Left cardiac atrium (tissue), 4 donors: ENCODE data around the gene TIAM1. TPM values are rescaled to one million over a fixed set of nuclear protein-coding genes. Genes with fewer than 3 reads are reported as not detected.

Experiments used
- ATAC-seq, 2 donors: fragments of 200-7000 bp; cut with Tn5 transposase; one replicate each; pipeline ENCODE4 v1.9.1; 2020; ENCODE audit warnings: mild to moderate bottlenecking in 2 of 2, moderate library complexity in 2 of 2
- DNase-seq: peaks from one replicate; pipeline ENCODE4 v3.0.0-alpha.2; 2020
- intact Hi-C, 2 donors: fragments of 100-400 bp; cut with DNase I; formaldehyde crosslinking; loops; one replicate each; pipeline versions ENCODE4 v1.14.1 to v1.15.1; 2022 to 2023
- total RNA-seq, 2 donors: library from RNA; stranded (reverse); fragmentation: NEBNext Ultra II Directional; extraction: Animal tissue kit (Norgen Biotek cat#: 25700); gene quantifications; one replicate each; pipeline ENCODE4 v1.2.1, GENCODE V29; 2021
- donor health status: DM: no; HTN: yes; CAD: no.
- donor health status: DM: no; HTN: yes; CAD: no; lungs with severe emphysema.
- donor health status: DM: yes; HTN: yes; CAD: no.
- donor health status: Dilated cardiomyopathy.

TIAM1 gene
- total RNA-seq, 2 donors from 2014 or later: 5.0 to 6.7 TPM

DNA sequence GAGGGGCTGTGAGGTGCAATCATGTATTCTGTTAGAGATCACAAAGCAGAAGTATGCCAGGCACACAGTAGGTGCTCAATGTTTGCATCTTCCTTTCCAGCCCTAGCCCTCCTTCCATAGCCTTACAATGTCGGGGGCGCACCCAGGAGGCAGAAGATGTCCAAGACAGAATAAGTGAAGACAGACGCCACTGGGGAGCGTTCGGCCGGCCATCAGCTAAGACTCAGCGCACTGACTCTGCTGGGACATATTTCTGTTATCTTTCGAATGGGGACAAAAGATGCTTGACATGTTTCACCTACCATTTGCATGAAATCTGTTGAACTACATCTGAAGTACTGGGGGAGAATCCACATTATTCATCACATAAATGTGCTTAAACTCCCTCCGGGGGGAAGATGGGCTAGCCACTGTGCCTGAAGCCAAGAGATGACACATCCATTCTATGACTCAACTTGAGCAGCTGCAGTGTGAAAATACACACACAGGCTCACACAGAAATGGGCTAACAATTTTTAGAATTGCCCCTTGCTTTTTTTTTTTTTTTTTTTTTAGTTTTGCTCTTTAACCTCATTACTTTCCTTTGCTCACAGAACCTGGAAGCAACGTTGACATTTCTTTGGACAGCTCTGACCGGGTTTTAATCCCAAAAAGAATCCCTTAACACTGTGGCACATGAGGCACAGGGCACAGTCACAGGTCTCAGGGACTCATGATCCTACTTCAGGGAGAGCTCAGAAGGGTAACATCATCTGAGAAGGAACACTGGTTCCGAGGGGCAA is 7.9 kb downstream of the TIAM1 start:
- intact Hi-C loops: no loop called here
- DNase-seq (no peak), ATAC-seq (peak in 1 of 2 donors; percentile 92)

DNA sequence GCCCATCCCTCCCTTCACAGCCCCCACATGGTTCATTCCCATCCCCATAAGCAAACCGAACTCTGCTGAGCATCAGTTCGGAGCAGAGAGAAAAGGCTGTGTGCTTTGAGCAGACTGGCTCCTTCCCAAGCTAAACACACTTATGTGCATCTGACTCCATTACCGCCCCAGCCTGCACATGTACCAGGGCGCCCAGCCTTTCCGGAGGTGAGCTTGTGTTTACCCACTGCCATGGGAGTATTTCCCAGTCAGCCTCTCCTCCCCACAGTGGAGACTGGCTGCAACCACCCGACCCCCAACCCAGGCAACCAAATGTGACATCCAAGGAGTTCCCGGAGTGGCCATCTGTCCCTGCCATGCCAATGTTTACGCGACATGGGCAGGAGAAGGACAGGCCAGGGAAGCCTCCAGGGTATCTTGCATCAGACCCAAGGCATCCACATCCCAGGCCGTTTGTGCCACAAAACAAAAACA is 9.4 kb downstream of the TIAM1 start:
- DNase-seq (no peak), ATAC-seq (no peak)
- intact Hi-C loops: no loop called here

DNA sequence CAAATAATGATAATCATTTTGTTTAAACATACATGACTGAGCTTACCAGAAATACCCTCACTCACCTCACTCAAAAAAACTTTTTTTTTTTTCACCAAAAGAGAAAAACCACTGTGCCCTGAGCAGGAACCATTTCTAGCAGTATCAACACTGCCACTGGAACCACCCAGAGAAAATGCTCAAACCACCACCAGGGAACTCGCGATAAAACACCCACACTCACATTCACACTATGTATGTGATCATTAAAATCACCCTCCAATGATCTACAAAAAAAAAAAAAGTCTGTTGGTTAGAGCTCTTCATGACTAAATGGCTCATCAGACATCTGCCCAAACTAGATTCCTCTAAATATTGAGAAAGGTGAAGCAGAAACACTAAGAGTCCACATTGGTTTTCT is 11.5 kb downstream of the TIAM1 start:
- DNase-seq (no peak), ATAC-seq (no peak)
- intact Hi-C loops: no loop called here

- ATAC-seq: no peak
- DNase-seq: no peak
- intact Hi-C loops: no loop called here
These were observed 12.8 kb downstream of the TIAM1 start for GRCh38 chr21:31331231-31331630.

GRCh38 chr21:31330144-31330483 is 13.9 kb downstream of the TIAM1 start:
- intact Hi-C loops: no loop called here
- DNase-seq (no peak), ATAC-seq (no peak)

DNA sequence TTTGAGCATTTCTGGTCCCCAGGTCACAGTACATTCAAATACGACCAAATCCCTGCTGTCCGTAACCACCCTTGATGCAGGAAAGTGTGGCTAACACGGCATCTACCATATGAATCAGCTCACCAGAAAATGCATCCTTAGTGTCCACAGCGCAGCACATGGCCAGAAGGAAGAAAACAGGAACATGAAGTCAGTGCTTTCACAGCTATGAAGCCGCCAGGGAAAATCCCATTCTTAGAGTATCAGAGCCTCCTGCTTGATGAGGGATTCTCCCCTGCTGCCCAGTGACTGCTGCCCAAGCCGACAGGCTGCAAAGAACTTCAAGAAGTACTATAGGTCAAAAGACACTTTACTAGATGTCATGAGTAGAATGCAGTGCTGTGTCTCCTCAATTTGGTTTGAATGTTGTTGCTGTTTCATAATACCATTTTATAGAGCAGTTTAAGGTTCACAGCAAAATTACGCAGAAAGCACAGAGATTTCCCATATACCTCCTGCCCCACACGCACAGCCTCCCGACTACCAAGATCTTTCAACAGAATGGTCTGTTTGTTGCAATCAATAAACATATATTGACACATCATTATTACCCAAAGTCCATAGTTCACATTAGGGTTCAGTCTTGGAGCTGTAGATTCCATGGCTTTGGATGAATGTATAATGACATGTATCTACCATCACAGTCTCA is 14.5 kb downstream of the TIAM1 start:
- ATAC-seq: no peak

GRCh38 chr21:31326522-31327242 is 17.4 kb downstream of the TIAM1 start:
- no peak for DNase-seq
- no peak for ATAC-seq
- intact Hi-C loops: no loop called here

More for the DNA sequence above, 14.5 kb downstream of the TIAM1 start:
- intact Hi-C loops: no loop called here
- no peak for DNase-seq

GRCh38 chr21:31318971-31319370 is 25.1 kb downstream of the TIAM1 start:
- ATAC-seq: no peak
- intact Hi-C loops: no loop called here
- no peak for DNase-seq

GRCh38 chr21:31317688-31318087 is 26.4 kb downstream of the TIAM1 start:
- DNase-seq (no peak), ATAC-seq (no peak)
- intact Hi-C loops: no loop called here

DNA sequence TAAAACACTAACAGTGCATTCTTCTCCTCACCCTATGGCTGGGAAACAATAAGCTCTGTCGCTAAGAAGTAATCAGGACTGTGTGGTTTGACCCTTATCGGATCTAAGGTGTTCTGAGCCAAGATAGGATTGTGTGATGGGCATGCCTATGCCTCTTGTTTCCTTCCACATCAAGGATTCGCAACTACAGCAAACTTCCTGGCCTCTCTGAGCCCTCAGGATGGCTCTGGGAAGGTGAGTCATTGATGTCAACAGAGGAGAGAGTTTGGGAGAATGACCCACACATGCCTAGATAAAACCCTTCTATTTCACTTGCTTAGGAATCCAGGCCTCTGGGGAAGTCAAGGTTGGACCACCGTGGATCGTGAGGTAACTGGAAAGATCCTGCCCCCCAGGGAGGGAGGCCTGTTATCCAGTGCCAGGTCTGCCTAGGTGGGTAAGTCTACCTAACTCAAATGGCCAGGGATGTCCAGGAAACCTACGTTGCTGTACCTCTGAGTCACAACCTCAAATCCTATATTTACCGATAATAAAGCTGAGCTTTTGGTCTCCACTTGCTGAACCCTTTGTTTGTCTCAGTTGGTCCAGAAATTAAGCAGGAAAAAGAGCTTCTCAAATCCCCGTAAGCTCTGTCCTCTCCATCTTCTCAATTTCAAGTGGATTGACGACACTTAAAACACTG is 27.4 kb downstream of the TIAM1 start:
- ATAC-seq (no peak), DNase-seq (no peak)
- intact Hi-C loops: no loop called here

DNA sequence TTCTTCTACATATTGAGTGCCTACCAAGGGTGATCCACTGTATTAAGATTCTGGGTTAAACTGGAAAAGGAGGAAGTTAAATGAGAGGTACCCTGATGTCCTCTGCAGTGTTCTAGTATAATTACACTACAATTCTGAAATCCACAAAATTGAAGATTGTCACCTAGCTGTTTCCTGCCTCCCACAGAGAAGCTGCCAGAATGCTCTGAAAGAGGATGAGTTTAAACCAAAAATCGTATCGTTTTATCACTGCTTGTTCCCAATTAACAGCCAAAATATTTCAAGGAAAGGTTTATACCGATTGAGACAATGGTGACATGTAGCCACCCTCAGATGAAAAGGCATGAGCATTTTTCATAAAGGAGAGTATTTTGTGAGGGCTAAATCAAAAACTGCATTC is 28.0 kb downstream of the TIAM1 start:
- DNase-seq (no peak), ATAC-seq (no peak)
- intact Hi-C loops: no loop called here

GRCh38 chr21:31310750-31311149 is 33.3 kb downstream of the TIAM1 start:
- ATAC-seq (no peak), DNase-seq (no peak)
- intact Hi-C loops: no loop called here

GRCh38 chr21:31308584-31308983 is 35.5 kb downstream of the TIAM1 start:
- ATAC-seq (no peak), DNase-seq (no peak)
- intact Hi-C loops: no loop called here

DNA sequence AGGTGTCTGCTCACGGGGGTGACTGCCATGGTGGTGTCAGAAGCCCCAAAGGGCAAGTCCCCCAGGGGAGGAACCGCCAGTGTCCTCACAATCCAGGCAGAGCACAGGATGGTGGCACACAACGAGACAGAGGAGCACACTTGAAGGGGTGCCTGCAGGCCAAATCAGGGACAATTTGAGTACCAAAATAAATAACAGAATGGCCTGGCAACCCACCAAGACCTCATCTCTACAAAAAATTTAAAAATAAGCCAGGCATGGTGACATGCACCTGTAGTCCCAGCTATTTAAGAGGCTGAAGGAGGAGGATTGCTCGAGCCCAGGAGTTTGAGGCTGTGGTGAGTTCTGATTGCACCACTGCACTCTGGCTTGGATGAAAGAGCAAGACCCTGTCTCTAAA is 38.2 kb downstream of the TIAM1 start:
- intact Hi-C loops: no loop called here
- DNase-seq (no peak), ATAC-seq (no peak)

GRCh38 chr21:31299291-31300147 is 44.5 kb downstream of the TIAM1 start:
- DNase-seq: no peak
- intact Hi-C loops: no loop called here
- no peak for ATAC-seq

- intact Hi-C loops: no loop called here
- DNase-seq: no peak
- no peak for ATAC-seq
These were observed 45.3 kb downstream of the TIAM1 start for GRCh38 chr21:31298618-31299269.

DNA sequence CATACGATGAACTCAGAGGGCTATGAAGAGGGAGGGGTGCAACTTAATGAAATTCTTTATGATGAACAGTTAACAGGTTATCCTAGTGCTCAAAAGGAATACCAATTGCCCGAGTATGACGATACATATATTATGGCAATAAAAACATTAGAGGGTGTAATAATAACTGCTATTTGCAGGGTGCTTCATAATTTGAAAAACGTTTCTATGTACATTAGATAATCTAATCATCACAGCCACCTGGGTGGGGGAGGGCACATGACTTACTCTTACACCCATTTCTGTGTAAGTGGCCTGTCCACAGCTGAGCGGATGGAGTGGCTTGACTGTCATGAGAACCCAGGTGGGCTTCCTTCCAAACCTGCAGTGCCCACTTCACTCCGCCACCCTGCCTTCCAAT is 46.3 kb downstream of the TIAM1 start:
- intact Hi-C loops: no loop called here
- no peak for ATAC-seq
- no peak for DNase-seq

DNA sequence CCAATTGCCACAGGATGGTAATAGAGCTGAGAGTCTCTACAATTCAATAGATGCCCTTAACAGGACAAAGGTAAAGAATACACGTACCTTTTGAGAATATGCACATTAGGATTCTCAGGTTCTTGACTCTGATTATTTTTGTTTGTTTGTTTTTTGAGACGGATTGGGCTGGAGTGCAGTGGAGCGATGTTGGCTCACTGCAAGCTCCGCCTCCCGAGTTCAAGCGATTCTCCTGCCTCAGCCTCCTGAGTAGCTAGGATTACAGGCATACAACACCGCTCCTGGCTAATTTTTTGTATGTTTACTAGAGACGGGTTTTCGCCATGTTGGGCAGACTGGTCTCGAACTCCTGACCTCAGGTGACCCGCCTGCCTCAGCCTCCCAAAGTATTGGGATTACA is 48.4 kb downstream of the TIAM1 start:
- no peak for DNase-seq
- intact Hi-C loops: no loop called here
- no peak for ATAC-seq
